ENCODE measurements around the gene TGM4. TPM values are rescaled to one million over a fixed set of nuclear protein-coding genes. Genes with fewer than 3 reads are reported as not detected.

Gene TGM4
- total RNA-seq, 3 donors from 2014 or later = 0.16 TPM; not detected in 2

GRCh38 chr3:44910693-44911092, 36.3 kb downstream of the TGM4 start:
- no peak for TF ChIP-seq POLR2AphosphoS5 (IDR thresholded peaks at IDR 0.05)
- TF ChIP-seq CTCF (IDR thresholded peaks at IDR 0.05) = no peak
- TF ChIP-seq POLR2A (IDR thresholded peaks at IDR 0.05) = no peak
- Histone ChIP-seq H3K4me1 (no peaks in the 10 kb centered on the region), H3K36me3 (no peaks in the 10 kb centered on the region), H3K4me3 (no peak overlapping the region), H3K9me3 (no peaks in the 10 kb centered on the region), H3K27ac (no peak overlapping the region), H3K27me3 (no peaks in the 10 kb centered on the region)
- intact Hi-C loops (cut with DNase I; ENCODE audit: low total_unique reads) = no loop called here
- DNase-seq (ENCODE audit: low spot score in 2 of 2) = no peak

- no peak for DNase-seq (ENCODE audit: low spot score in 2 of 2)
- intact Hi-C loops (cut with DNase I; ENCODE audit: low total_unique reads) = no loop called here
- Histone ChIP-seq H3K27me3 (no peaks in the 10 kb centered on the region), H3K36me3 (no peaks in the 10 kb centered on the region), H3K27ac (no peak overlapping the region), H3K4me3 (no peak overlapping the region), H3K9me3 (no peaks in the 10 kb centered on the region), H3K4me1 (no peaks in the 10 kb centered on the region)
- TF ChIP-seq CTCF (IDR thresholded peaks at IDR 0.05) (peak; percentile 28 to 60 (median 40)), POLR2AphosphoS5 (IDR thresholded peaks at IDR 0.05) (no peak)
Measured at GRCh38 chr3:44913868-44914468, 39.6 kb downstream of the TGM4 start.

- Histone ChIP-seq H3K27me3 (no peaks in the 10 kb centered on the region), H3K4me1 (no peaks in the 10 kb centered on the region), H3K27ac (no peak overlapping the region), H3K9me3 (no peaks in the 10 kb centered on the region), H3K4me3 (no peak overlapping the region), H3K36me3 (no peaks in the 10 kb centered on the region)
- no peak for TF ChIP-seq CTCF (IDR thresholded peaks at IDR 0.05)
- TF ChIP-seq POLR2A (IDR thresholded peaks at IDR 0.05) = no peak
- TF ChIP-seq POLR2AphosphoS5 (IDR thresholded peaks at IDR 0.05) = no peak
- intact Hi-C loops (cut with DNase I; ENCODE audit: low total_unique reads) = no loop called here
- no peak for DNase-seq (ENCODE audit: low spot score in 2 of 2)
Measured at GRCh38 chr3:44914936-44915335, 40.5 kb downstream of the TGM4 start.

- no peak for DNase-seq (ENCODE audit: low spot score in 2 of 2)
- no peak for TF ChIP-seq POLR2AphosphoS5 (IDR thresholded peaks at IDR 0.05)
- no peak for TF ChIP-seq POLR2A (IDR thresholded peaks at IDR 0.05)
- TF ChIP-seq CTCF (IDR thresholded peaks at IDR 0.05) = no peak
- no peaks in the 10 kb centered on the region for H3K36me3 ChIP-seq
- no peak overlapping the region for H3K27ac ChIP-seq
- intact Hi-C loops (cut with DNase I; ENCODE audit: low total_unique reads) = no loop called here
- no peak overlapping the region for H3K4me3 ChIP-seq
- no peaks in the 10 kb centered on the region for H3K9me3 ChIP-seq
- H3K27me3 ChIP-seq = no peaks in the 10 kb centered on the region
- H3K4me1 ChIP-seq = no peaks in the 10 kb centered on the region
Measured at GRCh38 chr3:44915702-44916438, 41.5 kb downstream of the TGM4 start.

GRCh38 chr3:44918087-44918486, 43.7 kb downstream of the TGM4 start:
- no peak for DNase-seq (ENCODE audit: low spot score in 2 of 2)
- no peak overlapping the region for H3K27ac ChIP-seq
- H3K9me3 ChIP-seq = no peaks in the 10 kb centered on the region
- intact Hi-C loops (cut with DNase I; ENCODE audit: low total_unique reads) = no loop called here
- H3K27me3 ChIP-seq = no peaks in the 10 kb centered on the region
- no peaks in the 10 kb centered on the region for H3K36me3 ChIP-seq
- H3K4me3 ChIP-seq = no peak overlapping the region
- TF ChIP-seq POLR2A (IDR thresholded peaks at IDR 0.05) (no peak), CTCF (IDR thresholded peaks at IDR 0.05) (no peak), POLR2AphosphoS5 (IDR thresholded peaks at IDR 0.05) (no peak)
- no peaks in the 10 kb centered on the region for H3K4me1 ChIP-seq

Data from breast epithelium (tissue), 4 donors.